Measurements from ENCODE around the gene ZNF57.
"Not testable (repeated sequence)": the region's sequence is repeated elsewhere in the genome, so short reads cannot be mapped to it uniquely, and the experiment has no call there.

The ZNF57 gene

DNA sequence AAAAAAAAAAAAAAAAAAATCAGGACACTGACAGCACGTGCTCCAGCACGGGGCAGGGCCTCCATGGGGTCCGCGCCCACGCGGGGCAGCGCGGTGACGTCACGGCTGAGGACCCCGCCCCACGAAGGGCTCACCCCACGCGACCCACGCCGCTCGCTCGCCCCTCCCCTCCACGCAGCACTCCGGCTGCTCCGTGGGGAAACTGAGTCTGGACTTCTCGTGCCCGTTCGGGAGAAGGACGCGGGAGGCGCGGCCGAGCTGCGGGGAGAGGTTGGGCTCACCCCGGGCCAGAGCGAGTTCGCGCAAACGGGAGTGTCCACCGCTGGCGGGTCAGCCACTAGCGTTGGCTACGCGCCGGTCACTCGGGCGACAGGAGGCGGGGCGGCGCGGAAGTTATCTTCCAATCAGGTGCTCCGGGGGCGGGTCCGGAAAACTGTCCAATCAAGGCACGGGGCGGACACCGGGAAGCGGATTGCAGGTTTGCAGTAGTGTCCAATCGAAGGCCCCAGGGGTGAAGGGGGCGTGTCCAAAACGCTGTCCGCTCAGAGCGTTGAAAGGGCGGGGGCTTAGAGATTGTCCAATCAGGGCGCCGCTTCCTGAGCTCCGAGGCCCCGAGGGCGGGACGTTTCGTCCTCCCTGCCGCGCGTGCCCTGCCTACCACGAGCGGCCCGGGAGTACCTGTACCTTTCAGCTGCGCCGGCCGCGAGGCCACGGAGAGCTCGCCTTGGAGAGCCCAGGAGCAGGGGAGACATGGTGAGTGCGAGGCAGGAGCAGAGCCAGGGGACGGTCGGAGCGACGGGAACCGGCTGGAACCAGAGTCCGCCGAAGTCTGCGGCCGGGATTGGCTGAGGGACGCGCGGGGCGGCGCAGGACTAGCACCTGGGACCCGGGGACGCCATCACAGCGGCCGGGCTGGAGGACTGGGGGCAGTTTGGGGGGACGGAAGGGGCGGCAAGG is at the start of gene ZNF57:
TSS of gene ZNF57 (plus strand) at position 633 of the 957 bp plus-strand sequence. CDS start at position 751, 118 bp downstream.
- peak; percentile 98 to 99 for DNase-seq

DNA sequence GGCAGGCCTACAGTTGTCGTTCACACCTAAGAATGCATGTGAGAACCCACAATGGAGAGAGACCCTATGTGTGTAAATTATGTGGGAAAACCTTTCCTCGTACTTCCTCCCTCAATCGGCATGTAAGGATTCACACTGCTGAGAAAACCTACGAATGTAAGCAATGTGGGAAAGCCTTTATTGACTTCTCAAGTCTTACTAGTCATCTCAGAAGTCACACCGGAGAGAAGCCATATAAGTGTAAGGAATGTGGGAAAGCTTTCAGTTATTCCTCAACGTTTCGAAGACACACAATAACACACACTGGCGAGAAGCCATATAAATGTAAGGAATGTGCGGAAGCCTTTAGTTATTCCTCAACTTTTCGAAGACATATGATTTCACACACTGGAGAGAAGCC is 48.1 kb upstream of the ZNF57 start:
- no peak for DNase-seq

DNA sequence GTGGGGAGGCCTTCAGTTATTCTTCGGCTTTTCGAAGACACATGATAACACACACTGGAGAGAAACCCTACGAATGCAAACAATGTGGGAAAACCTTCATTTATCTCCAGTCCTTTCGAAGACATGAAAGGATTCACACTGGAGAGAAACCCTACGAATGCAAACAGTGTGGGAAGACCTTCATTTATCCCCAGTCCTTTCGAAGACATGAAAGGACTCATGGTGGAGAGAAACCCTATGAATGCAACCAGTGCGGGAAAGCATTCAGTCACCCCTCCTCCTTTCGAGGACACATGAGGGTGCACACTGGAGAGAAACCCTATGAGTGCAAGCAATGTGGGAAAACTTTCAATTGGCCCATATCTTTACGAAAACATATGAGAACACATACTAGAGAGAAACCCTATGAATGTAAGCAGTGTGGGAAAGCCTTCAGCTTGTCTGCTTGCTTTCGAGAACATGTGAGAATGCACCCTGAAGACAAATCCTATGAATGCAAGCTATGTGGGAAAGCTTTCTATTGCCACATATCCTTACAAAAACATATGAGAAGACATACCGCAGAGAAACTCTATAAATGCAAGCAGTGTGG is 47.6 kb upstream of the ZNF57 start:
- no peak for DNase-seq

GRCh38 chr19:2854849-2855248 is 45.9 kb upstream of the ZNF57 start:
- no peak for DNase-seq

DNA sequence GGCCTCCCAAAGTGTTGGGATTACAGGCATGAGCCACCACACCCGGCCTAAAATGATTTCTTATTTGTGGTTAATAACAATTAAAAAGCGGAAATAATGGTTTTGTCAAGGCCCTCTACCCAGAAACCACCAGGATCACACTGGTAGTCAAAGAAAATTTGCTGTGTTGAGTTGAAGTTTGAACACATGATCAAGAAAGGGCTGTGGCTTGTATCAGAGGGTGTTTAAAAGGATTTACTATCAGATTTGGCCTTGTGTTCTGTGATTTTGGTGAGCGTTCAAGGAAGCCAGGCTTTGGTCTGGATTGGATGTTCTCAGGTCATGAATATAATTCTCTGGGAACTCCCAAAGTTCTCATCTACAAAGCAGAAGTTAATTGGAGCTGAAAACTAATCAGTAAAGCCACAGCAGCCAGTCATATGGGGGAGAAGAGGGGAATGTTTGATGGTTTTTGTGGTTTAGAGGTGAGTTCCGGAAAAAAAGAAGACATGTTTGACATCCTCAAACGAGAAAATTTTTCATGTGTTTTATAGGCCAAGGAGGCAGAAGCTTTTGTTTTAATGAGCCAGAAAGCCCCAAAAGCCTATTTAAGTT is 44.2 kb upstream of the ZNF57 start:
- DNase-seq = peak in 1 of 2 donors; percentile 62

GRCh38 chr19:2858864-2859263 is 41.9 kb upstream of the ZNF57 start:
- DNase-seq = no peak

GRCh38 chr19:2863816-2864215 is 36.9 kb upstream of the ZNF57 start:
- DNase-seq = no peak

GRCh38 chr19:2865334-2866100 is 35.2 kb upstream of the ZNF57 start:
- no peak for DNase-seq

DNA sequence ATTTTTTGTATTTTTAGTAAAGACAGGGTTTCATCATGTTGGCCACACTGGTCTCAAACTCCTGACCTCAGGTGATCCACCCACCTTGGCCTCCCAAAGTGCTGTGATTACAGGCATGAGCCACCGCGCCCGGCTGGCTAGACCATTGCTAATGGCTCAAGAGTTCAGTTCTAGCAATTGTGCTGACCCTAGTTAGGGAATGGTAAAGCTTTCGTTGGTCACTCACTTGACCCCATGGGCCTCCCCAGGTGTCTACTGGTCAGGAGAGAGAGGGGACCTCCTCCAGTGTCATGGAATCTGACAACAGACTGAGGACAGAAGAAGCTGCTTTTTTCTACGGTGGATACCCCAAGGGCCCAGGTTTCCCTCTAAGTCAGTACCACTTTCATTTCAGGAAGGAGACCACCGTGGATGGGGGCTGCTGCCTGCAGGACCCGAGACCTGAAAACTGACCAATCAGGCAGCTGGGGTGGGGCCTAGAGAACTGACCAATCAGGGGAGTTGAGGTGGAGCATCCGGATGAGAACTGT is 34.2 kb upstream of the ZNF57 start:
- no peak for DNase-seq

DNA sequence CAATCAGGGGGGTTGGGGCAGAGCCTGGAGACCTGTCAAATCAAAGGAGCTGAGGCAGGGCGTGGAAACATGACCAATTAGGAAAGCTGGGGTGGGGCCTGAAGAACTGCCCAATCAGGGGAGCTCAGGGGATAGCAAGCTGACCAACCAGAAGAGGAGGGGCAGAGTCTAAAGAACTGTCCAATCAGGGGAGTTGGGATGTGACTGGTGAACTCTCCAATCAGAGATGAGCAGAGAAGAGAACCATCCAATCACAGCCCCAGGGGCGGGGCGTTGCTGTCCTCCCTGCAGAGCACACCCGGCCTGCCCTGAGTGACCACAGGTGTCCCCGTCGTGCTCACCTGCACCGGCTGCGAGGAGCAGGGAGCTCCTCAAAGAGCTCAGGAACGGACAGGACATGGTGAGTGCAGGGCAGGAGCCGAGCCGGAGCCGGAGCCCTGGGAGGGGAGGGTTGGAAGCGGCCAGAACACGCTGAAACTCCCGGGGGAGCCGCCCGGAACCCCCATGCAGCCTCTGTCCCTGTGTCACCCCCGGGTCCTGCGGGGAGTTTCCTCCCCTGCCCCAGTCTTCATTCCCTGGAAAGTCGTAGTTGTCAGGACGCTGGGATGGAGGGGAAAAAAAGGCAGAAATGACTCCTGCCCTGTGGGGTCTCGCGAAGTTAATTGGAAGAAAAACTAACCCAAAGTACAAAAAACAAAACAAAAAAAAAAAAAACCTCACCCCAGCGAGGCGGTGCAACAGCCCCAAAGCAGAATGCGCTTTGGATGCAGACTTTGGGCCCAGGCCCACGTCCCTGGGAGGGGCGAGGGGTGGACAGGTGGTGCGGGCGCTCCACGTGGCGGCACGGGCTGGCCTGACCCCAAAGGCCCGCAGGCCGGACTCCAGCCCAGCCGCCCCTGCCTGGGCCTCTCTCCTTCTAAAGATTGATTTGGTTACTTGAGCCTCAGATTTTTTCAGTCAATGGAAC is 33.4 kb upstream of the ZNF57 start, which contains the start of gene ZNF556:
TSS of gene ZNF556 (plus strand) at position 311 of the 967 bp plus-strand sequence. CDS start at position 398, 87 bp downstream.
- DNase-seq = no peak

DNA sequence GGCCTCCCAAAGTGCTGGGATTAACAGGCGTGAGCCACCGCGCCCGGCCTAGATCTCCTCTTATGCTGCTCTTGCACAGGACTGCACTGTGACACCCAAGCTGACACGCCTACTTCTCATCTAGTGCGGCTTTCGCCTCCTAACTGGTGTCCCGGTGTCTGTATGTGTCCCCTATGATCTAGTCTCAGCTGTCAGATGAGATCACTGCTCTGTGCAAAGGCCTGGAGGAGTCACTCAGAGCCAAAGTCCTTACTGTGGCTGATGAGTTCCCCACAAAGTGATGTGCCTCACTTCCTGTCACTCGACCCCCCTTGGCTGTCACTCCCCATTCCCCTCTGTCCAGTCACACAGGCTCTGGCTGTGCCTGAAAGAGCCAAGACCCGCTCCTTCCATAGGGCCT is 31.1 kb upstream of the ZNF57 start:
- DNase-seq = no peak

DNA sequence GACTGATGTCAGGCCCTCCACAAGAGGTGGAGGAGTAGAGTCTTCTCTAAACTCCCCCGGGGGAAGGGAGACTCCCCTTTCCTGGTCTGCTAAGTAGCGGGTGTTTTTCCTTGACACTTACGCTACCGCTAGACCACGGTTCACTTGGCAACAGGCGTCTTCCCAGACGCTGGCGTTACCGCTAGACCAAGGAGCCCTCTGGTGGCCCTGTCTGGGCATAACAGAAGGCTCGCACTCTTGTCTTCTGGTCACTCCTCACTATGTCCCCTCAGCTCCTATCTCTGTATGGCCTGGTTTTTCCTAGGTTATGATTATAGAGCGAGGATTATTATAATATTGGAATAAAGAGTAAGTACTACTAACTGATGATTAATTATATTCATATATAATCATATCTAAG is 28.6 kb upstream of the ZNF57 start:
- DNase-seq = peak; percentile 17 to 18

DNA sequence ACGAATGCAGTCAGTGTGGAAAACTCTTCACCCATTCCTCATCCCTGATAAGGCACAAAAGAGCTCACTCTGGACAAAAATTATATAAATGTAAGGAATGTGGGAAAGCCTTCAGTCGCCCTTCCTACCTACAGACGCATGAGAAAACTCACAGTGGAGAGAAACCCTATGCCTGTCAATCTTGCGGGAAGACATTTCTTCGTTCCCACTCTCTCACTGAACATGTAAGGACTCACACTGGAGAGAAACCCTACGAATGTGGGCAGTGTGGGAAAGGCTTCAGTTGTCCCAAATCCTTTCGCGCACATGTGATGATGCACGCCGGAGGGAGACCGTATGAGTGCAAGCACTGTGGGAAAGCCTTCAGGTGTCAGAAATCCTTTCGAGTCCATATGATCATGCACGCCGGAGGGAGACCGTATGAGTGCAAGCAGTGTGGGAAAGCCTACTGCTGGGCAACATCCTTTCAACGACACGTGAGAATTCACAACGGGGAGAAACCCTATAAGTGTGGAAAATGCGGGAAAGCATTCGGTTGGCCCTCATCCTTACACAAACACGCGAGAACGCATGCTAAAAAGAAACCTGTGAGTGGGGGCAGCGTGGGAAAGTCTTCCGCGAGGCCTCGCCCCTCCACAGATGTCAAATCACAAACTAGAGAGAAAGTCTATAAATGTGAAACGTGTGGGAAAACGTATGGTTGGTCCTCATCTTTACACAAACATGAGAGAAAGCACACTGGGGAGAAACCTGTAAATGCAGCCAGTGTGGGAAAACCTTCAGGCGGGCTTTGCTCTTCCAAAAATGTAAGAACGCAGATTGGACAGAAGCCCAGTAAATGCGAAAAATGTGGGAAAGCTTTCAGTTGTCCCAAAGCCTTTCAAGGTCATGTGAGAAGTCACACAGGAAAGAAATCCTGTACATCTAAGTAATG is 23.1 kb upstream of the ZNF57 start:
- DNase-seq = no peak

- no peak for DNase-seq
These were observed 16.9 kb upstream of the ZNF57 start for GRCh38 chr19:2883686-2884439.

DNA sequence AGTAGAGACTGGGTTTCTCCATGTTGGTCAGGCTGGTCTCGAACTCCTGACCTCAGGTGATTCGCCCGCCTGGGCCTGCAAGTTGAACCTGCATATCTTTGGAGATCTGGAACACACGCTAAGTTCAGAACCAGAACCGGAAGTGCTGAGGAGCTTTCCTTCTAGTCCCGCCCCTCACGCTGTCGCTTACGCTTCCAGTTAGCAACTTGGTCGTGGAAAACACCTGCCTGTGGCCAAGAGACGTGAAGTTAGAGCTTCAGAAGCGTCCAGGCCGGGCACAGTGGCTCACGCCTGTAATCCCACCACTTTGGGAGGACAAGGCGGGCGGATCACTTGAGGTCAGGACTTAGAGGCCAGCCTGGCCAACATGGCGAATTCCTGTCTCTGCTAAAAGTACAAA is 15.0 kb upstream of the ZNF57 start:
- DNase-seq = no peak

DNA sequence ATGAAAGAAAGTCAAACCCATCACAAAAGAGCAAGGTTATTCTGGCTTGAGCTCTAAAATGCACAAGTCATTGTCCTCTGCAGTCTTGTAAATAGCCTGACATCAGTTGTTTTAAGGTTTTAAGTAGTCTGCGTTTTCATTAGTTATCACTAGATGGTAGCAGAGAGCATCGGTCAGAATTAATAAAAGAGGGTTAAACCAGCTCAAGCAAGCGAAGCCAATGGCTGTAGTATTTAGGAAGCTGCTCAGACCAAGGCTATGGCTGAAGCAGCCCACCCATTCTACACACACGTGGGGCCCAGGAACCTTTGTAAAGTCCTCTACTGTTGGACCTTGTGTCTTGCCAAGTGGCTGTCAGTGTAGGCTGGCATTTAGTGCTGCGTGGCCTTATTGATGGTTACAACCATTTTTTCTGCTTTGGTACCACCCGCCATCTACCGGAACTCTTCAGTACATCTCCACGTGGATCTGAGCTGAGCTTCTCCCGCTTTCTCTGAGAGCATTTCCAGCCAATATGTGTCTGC is 13.3 kb upstream of the ZNF57 start:
- DNase-seq = peak in 1 of 2 donors; percentile 57

DNA sequence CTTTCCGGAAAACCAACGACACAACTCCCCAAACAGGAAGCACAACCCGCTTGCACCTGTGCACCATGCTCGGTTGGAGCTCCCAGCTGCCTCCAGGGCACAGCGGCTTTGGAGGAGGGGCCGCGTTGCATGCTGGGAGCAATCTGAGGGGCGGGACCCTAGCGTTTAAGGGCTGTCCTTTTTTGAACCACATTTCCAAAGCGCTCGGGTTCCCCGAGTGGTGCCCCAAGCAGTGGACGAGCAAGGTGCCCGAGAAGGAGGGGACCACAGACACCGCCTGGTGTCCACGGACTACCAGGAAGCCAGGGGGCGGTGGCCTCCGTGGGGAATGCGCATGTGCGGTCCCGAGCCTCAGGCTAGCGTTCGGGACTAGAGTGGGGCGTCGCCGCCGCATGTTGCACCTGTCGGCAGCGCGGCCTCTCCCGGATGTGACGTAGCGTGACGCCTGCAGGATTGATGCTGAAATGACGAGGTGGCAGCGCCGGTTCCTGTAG is 11.9 kb upstream of the ZNF57 start:
- peak; percentile 68 to 87 for DNase-seq

DNA sequence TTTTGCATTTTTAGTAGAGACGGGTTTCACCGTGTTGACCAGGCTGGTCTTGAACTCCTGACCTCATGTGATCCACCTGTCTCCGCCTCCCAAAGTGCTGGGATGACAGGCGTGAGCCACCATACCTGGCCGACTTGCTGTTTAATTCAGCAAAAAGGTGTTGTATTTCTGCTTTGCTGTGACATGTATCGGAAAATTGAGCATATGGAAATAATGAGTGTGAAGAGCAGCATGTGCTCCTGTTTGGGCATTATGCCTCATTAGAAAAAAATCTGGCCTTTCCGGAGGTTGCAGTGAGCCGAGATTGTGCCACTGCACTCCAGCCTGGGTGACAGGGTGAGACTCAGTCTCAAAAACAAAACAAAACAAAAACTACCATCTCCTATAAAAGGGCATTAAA is 10.2 kb upstream of the ZNF57 start:
- not testable (repeated sequence) for DNase-seq

- DNase-seq = no peak
These were observed 4.0 kb upstream of the ZNF57 start for GRCh38 chr19:2896694-2897093.
